HuH-7 (cell line): ENCODE measurements around the gene URB1.
"Not testable (repeated sequence)": the region's sequence is repeated elsewhere in the genome, so short reads cannot be mapped to it uniquely, and the experiment has no call there.

Experiments used
- DNase-seq: peaks from one replicate; pipeline ENCODE4 v3.0.0; 2011; ENCODE audit warnings: low spot score

The URB1 gene

GRCh38 chr21:32392880-32393676 lies at the start of gene URB1:
Gene URB1 (minus strand): TSS chr21:32393012. CDS start chr21:32392910, 102 bp downstream.
- peak; percentile 73 for DNase-seq

DNA sequence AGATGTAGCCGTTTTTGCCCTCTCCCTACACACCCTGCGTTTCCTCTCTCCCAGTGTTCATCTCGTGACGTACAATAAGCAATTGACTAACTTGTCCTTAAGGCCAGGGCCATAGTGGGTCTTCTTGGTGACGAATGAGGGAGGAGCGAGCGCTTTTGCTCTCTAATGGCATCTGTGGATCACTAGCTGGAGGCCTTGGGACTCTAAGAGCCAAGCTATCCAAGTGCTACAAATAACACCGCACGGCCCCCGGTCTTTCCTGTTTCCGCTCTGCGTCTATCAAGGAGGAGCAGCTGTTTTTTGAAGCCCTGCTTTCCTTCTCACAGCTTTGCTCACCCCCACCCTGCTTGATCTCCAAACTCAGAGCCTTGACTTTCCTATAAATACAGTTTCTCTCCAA lies 44.9 kb upstream of the URB1 start:
- no peak for DNase-seq

DNA sequence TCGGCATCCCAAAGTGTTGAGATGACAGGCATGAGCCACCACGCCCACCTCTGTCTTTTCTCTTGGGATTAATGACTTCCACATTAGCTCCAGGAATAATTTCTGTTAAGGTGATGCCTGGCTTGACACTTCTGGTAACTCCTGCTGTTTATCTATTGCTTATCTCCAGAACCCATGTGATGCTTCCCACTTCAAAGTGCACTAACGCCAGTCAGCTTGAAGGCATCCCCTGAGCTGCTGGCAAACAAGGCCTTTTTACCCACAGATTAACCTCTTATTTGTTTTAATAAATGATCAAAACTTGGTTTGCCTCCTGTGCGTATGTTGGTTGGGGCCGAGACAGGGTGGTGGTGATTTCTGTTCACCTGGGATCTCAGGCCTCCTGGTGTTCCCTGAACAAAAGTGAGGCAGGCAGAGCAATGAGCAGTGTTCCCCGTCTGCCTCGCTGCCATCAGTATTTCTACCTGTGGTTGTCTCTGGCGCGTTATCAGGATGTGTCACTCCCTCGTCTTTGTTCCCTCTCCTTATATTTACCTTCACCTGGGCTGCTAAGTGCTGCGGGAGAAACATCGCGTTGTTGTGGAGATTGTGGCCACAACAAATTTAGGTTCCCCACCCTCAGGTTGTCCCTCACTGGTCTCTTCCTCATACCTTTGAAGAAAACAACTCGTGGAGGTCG lies 40.3 kb upstream of the URB1 start:
- not testable (repeated sequence) for DNase-seq

- no peak for DNase-seq
Measured at GRCh38 chr21:32427958-32428623, 35.3 kb upstream of the URB1 start.

GRCh38 chr21:32426592-32427051 lies 33.8 kb upstream of the URB1 start:
- DNase-seq: no peak

DNA sequence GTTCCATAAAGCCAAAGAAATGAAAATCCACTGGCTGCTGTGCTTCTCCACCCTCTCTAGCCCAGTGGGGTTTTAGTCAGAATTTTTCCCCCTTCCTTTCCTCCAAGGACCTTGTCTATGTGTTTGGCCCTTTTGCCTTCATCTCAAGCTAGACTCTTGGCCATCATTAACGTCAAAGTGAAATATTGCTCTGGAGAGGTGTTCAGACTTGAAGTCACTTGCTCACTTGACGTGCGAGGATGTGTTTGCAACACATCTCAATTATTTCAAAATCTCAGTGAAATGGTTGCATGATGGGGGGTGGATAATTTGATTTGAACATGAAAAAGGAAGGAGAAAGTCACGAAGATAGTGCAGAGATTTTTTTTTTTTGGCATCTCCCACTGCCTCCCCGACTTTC lies 33.3 kb upstream of the URB1 start:
- DNase-seq: no peak

- DNase-seq: no peak
Measured at GRCh38 chr21:32425628-32426027, 32.8 kb upstream of the URB1 start.

GRCh38 chr21:32424674-32425073 lies 31.9 kb upstream of the URB1 start:
- DNase-seq: no peak

GRCh38 chr21:32424191-32424535 lies 31.4 kb upstream of the URB1 start:
- no peak for DNase-seq

DNA sequence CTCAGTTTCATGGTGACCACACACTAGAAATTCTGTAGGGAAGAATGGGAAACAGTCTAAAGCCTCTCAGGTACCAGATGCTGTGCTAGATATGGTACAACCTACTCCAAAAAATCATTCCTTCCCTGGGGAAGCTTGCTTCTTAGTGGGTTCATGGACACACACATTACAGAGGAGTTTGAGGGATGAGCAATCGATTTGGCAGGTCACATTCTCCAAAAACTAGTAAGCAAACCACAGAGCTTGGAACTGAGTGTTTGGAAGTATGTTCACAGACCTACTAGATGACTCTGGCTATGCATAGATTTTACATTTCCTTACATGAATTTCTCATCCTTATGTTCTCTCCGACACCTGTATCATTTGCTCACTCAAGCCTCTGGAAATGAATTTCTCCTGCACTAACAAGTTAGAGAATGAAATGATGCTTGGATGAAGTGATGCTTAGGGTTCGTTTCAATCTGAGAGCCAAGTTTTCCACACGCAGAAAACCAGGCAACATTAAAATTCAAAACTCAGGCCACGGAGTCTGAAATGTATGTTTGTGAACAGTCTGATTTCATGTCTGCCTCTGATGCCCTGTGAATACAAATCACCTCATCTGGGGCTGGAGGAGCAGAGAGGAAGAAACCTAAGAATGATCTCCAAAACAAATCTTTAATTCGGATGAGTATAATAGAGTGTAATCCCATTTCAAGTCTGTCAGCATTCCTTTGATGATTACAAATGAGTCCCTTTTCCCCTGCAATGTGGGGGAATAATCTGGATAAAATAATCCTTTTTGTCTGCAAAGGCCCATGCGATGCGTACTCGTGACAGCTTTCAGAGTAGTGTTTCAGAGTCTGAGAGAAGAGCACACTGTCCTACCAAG lies 30.7 kb upstream of the URB1 start:
- DNase-seq: no peak

- DNase-seq: no peak
Measured at GRCh38 chr21:32422064-32422463, 29.3 kb upstream of the URB1 start.

DNA sequence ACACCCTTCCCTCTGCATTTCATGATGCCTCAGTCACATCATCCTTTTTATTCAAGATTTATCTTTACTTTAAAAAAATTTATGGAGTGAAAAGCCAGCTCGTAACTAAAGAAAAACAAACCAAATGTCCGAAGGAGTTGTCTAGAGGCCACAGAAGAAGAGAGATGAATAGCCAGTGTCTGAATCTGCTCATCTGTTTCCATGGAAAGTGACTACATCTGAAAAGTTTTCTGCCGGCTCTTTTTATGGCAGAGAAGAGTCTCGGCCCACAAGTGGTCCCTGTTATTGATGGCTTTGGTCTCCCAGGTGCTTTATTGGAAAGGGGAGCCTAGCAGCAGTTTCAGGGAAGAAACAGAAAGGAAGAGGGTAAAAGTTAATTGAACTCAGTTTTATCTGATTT lies 25.3 kb upstream of the URB1 start:
- DNase-seq: no peak

DNA sequence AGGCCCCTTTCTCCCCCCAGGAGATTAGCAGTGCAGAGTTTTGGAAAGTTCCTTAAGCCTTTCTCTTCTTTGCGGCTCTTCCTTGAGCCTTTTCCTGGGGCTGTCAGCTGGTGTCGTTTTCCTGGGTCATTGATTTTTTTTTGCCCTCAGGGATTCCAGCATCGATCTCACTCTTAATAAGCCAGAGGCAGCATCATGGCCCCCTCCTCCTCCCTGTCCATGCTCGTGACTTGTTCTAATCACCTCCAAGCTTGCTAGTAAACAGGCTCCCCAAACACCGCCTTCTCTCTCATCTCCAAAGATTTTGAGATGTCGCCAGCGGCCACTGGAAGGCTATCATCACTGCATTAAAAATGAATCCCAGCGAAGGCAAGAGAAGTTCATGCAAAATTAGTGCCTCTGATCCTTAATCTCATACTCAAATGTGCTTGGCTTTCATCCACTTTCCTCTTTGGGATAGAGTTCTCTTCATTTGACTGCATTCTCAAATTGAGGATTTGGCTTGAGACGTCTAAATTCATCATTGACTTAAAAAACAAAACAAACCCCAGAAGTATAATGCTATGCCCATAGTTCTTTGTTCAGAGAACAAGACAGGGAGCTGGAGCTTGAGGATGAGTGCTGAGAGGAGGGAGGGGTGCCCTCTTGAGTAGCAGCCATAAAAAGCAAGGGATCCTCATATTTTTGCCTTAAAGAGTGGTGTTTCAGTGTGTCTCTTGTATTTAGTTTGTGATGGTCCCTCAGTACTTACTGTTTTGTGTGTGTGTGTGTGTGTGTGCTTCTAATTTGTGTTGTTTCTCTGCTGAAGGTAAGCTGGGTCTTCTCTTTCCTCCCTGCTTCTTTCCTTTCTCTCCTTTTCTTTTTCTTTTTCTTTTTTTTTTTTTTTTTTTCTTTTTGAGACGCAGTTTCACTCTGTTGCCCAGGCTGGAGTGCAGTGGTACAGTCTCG lies 22.9 kb upstream of the URB1 start:
- DNase-seq: no peak

GRCh38 chr21:32414579-32415358 lies 22.0 kb upstream of the URB1 start:
- no peak for DNase-seq

GRCh38 chr21:32413697-32414578 lies 21.1 kb upstream of the URB1 start:
- no peak for DNase-seq

GRCh38 chr21:32413015-32413504 lies 20.2 kb upstream of the URB1 start:
- DNase-seq: no peak

DNA sequence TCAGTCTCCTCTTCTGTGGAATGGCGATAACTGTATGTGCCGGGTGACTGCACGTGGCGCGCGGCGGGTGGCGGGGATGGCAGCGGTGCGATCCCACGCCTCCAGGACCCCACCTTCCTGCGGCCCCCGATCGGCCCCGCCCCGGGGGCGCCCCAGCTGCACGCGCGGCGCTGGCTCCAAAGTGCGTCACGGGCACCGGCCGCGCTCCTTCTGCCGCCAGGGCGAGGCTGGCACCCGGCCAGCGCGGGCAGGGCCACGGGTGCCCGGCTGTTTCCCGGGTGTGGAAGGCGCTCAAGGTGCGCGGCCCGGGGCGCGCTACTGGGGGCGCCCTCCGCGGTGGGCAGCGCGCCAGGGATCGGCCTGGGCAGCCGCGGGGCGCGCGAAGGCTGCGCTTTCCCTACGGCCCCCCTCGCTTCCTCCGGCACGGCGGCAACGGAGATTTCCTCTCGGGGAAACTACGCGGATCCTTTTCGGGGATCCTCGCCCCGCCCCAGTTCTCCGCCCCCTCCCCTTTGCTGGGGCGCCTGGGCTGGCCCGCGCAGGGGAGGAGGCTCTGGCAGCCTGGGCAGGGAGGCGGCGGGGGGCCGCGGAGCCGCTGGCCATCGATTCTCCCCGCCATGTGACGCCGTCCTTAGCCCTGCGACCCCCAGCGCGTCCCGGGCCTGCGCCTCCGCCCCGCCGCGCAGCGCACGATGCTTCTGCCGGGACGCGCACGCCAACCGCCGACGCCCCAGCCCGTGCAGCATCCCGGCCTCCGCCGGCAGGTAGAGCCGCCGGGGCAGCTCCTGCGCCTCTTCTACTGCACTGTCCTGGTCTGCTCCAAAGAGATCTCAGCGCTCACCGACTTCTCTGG lies 19.6 kb upstream of the URB1 start, which contains the start of gene EVA1C:
Gene EVA1C (plus strand): TSS at position 545 of the 853 bp plus-strand sequence. CDS start 148 bp downstream, at position 693.
- no peak for DNase-seq
